ENCODE data around the gene FRMD8. TPM values are rescaled to one million over a fixed set of nuclear protein-coding genes. Genes with fewer than 3 reads are reported as not detected.

The FRMD8 gene
- total and polyA plus RNA-seq, 2 of the 8 experiments (the other 6 are each of a cell fraction or from before 2014, with no cell fraction given): 15.0 to 19.2 TPM

DNA sequence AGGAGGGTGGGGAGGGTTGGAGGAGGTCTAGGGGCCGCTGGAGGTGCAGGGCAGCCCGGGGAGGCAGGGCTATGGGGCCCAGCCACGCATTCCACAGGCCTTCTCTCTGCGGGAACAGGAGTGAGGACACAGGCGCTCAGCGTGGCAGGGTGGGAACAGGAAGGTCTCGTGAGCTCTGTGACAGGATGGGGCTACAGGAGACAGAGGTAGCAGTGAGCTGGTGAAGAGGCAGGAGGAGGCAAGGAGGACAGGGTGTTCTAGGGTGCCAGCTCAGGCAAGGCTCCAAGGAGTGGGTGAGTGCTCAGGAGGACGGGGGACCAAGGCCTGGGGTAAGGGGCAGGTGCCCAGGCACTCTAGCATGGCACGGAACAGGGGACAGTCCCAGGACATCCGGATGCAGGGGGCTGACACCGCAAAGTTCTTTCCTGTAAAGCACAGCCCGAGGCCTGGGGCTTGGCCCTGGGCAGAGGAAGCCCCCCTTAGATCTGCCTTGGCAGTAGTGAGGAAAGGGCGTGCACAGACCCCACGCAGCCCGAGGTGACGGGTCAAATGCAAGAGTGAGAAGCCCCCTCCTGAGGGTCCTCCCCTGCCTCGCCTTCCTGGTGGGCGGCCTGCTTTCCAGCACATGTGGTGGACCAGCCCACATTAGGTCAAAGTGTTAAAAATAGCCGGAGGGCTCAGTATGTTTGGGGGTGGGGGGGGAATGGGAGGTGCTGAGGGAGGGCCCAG lies 31.4 kb downstream of the FRMD8 start (continued):
- no peak for TF ChIP-seq JUN (IDR thresholded peaks at IDR 0.05; ENCODE audit: low read depth, low read length)
- TF ChIP-seq CBX8 (IDR thresholded peaks at IDR 0.05; ENCODE audit: borderline replicate concordance, low read depth, low read length): no peak
- no peak for TF ChIP-seq EGR1 (IDR thresholded peaks at IDR 0.05; ENCODE audit: borderline replicate concordance, low read depth, low read length)
- no peak; a peak in 1 of 3 replicates for TF ChIP-seq POLR2A (IDR thresholded peaks at IDR 0.05; ENCODE audit: control extremely low read depth in 1 of 2, low read depth in 2 of 2, low read length in 2 of 2)

All from H1 (cell line).